Raji (cell line): ENCODE measurements around the gene MSI2.

Source experiments
- POLR2A ChIP-seq: IDR thresholded peaks from 2 replicates; pipeline ENCODE4 v1.6.1; 2011; ENCODE audit warnings: low read depth, low read length, control low read depth; ENCODE audit not compliant: insufficient read depth

Gene MSI2

DNA sequence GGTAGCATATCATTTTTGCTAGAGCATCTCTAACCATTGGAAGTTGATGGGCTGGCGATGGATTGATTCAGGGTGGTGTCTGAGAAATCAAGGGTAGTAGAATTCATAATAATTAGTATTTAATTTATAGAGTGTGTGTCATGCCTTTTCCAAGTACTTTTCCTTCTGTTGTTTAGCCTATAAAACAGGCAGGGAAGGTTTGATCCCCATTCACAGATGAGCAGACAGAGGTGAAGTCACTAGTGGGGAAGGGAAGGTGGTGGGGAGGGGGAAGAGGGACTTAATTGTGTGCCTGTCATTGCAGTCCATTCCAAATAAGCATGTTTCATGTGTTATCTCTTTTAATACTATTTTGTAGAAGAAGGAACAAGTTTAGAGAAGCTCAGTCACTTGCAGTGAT is 131.3 kb downstream of the MSI2 start:
- TF ChIP-seq POLR2A: no peak

DNA sequence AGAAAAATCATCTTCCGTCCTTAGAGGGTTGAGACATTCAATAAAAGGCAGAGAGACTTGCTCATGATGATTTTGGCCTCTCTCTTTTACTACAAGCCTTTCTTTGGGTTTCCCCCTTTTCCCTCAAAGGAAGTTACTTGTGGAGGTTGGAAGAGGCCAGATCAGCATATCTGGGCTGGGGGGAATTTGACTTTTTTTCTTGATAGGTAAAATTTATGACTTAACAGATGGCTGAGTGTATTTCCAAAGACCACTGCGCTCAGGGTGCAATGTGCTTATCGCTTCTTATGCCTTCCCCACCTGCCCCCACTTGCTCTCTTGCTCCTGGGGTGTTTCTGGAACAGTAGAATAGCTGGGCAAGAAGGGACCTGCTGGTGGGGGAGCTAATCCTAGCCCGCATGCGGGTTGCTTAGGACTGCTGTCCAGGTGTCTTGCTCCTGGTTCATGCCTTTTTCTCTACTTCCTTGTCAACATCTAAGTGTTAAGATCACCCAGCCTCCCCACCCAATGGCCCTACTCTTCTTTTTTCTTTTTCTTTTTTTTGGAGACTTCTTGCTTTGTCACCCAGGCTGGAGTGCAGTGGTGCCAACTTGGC is 131.9 kb downstream of the MSI2 start:
- TF ChIP-seq POLR2A: no peak

DNA sequence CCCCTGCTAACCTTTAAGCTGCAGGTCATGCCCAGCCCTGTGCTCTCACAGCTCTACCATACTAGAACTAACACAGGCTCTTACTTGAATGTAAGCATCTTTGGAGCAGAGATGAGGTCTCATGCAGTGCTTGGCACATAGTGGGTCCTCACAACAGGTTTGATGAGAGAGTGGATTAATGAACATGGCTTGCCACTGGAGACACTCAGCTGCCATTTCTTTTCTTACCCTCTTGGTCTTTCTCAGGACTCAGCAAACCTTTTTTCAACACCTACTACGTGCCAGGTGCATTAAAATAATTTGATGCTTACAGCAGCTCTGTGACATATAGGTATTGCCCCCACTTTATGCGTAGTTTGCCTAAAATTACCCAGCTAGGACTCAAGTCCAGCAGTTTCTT is 133.2 kb downstream of the MSI2 start:
- TF ChIP-seq POLR2A: no peak

DNA sequence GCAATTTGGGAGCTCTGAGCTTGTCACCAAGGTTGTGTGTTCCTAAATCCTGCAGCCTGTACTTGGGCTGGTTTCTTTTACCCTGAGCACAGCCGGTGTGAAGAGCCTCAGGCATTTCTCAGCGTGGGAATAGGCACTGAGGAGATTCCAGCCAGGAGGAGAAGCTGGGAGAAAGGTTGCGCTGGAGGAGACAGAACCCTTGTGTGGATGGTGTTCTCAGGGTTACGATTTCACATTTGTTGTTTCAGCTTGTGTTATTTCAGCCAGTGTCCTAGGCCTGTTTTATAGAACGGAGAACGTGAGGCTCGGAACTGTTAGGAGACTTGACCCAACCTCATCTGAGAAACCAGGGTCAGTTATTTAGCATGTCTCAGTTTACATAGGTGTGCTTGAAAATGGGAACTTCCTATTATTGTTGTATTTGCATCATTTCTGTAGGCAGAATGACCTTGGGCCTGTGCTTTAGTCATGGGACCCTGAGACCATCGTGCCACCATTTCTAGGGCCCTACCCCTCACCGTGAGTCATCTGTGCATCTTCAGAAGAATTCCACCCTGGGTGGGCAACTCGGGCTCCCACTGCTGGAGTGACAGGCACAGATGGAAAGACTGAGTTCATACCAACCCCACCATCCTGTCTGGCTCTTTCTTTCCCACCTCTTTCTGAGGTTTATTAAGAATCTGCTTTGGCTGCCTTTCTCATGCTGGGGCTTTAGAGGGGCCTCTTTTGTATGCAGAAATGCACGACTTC is 134.9 kb downstream of the MSI2 start:
- TF ChIP-seq POLR2A: no peak

DNA sequence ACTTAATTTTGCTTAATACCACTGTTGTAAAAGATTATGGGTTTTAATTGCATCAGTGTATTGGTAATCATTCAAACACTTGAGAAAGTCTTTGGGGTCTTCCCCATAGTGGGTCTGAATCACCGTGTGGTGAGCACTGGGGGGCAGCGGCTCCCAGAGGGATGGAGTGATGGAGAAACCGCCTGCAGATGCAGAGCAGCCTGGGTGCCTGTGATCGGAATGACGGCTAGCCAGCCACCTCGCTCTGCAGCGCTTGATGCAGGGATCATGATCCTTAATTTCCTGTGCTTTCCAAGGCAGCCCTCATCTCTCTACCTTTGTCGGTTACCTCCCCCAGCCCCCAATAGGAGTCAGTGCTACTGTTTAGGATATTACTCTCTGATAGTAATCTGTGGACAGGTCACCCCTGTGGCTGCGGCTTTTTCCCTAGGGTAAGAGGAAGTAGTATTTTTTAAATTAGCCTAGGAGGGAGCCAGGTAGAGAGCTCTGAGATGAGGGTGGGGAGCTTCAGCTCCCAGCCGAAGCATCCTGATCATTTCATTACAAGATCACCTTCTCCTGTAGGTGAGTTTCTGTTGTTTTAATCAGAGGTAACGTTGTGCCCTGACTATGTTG is 135.6 kb downstream of the MSI2 start:
- TF ChIP-seq POLR2A: no peak

DNA sequence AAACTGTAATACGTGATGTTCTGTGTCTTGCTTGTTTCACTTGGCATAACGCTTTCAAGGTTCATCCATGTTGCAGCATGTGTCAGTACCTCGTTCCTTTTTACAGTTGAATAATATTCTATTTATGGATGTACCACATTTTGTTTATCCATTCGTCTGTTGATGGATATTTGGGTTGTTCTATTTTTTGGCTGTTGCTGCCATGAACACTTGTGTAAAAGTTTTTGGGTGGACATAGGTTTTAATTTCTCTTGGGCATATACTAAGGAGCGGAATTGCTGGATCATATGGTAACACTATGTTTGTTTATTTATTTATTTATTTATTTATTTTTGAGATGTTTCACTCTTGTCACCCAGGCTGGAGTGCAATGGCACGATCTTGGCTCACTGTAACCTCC is 137.0 kb downstream of the MSI2 start:
- TF ChIP-seq POLR2A: no peak

DNA sequence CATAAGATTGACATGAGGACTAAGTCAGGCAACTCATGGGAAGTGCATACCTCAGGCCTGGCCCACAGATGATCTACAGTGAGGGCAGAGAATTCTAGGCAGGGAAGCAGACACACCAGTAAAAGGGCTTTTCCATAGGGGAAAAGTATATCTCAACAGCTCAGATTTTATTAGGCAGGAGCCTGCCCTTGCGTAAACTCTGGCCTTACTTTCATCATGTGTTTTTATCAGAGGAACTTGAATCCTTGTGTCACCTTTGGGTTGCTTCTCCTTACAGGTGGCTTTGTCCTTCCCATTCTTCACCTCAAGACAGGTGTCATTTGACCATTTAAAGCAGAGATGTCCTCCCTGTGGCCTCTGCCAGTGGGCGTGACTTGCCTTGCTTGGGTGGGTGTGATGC is 138.1 kb downstream of the MSI2 start:
- TF ChIP-seq POLR2A: no peak

DNA sequence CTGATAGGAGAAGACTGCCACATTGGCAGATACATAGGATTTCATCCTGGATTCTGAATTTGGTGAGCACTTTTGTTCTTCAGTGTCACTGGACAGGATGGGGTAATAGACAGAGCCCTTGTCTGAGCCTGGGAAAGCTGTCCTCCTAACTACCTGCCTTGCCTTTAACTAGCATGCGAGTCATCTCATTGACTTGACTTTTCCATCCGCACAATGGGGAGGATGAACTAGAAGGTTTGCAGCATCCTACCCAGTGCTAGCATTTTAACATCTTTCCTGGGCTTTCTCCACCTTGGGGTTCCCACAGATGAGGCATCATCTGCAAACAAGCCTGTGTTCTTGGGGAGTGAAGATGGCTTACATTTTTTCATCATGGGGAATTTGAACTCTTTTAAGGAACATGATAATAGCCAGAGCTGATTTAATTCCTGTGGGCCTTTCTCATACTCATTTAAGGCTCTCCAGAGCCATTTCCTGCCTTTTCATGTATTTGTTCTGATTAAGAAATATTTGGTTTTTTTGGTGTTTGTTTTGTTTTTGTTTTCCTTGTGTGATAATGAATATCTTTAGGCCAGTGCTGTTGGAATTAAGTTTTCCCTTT is 139.5 kb downstream of the MSI2 start:
- TF ChIP-seq POLR2A: no peak

DNA sequence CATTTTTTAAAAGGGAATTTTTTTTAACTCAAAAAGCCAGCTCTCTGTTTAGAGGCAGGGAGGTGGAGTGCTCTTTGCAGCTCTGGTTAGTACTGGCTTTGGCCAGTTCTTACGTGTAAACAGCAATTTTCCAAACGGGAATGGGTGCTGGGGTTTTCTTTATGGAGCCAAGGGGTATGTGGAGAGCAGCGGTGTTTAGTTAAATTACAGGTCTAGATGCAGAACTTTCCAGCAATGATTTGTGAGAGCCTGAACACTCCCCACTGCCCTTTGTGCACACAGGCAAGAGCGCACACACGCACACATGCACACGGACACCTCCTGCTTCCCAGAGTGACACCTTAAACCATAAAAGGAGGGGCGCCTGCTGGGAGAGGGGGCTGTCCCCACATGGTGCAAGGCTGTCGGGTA is 140.2 kb downstream of the MSI2 start:
- TF ChIP-seq POLR2A: no peak

DNA sequence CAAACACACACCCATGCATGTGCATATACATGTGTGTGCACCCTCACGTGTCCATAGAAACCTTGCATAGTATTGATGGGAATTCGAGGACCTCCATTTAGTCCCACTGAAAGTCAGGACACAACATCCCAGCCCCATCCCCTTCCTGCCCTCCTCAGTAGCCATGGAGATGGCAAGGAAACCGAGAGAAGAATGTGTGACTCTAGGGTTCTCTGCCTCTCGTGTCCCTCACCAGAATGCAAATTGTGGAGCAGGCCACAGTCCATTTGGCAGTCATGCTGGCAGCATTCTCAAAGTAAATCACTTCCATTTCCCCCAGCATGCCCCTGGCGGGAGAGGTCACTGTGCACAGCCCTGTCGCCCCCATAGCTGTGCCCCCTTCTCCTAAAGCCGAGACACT is 141.1 kb downstream of the MSI2 start:
- TF ChIP-seq POLR2A: no peak

DNA sequence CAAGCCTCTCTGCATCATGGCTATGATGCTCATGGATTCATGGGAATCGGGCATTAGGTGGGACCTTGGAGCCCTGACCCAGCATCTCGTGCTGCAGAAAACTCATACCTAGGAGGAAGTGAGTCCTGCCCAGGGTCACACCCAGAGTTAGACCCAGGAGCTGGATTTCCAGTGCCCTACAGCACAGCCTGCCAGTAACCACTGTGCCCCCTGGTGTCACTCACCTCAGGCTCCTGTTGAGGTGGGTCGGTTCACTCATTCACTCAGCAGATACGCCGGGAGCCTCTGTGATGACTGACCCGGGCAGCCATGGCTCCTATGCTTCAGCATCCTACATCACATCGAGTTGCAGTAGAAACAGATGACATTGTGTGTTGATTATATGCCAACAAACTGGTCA is 143.4 kb downstream of the MSI2 start:
- TF ChIP-seq POLR2A: no peak

DNA sequence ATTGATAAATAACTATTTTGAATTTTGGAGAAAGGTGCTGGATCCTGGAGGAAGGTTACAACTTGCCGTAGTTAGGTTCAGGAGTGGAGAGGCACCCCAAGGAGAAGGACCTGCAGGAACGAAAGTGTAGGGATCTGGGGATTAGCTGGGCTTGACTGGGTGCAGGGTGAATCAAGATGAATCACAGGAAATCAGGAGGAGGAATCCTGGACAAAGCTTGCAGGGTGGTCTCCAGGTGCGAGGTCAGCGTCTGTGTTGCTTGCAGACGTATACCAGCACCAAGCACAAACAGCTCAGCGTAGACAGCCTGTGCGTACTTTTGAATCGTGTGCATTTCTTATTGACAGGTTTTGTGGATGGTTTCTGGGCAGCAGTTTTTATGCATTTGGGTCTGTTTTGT is 144.3 kb downstream of the MSI2 start:
- no peak for TF ChIP-seq POLR2A

DNA sequence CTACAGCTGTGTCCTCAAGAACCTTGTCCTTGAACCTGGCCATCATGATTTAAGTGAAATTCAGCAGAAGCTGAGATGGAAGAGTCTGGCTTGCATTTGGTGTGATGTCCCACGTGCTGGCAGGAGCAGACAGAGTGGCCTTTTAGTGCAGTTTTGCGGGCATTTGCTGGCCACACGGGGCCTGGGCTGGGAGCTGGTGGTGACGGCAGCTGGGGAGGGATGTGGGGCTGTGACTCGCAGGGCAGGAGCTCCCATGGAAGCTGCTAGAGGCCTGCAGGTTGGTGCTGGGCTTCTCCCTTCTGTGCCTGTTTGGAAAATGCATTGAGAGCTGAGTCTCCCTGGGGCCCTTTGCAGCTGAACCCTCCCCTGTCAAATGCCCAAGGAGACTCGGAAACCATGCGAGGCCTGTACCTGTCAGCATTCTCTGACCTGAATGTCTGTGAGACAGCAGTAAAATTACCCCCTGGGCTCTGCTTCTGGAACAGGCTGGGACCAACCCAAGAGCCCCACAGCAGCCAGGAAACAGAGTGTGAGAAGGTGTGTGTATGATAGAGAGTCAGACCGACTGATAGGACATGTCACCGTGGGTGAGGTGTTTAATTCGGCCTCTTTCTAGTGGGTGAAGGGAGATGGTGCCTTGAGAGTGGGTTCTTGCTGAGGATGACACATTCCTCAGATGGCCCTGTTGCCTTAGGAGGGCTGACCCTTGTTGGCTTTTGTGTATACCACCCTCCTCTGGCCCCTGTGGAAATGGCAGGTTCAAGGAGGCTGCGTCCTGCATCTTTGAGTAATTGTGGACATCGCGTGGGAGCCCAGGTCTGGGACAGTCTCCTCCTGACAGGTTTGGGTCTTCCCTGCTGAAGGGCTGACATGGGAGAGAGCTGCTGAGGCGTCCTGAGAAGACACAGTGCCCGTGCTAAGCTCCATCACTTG is 145.5 kb downstream of the MSI2 start:
- no peak for TF ChIP-seq POLR2A

DNA sequence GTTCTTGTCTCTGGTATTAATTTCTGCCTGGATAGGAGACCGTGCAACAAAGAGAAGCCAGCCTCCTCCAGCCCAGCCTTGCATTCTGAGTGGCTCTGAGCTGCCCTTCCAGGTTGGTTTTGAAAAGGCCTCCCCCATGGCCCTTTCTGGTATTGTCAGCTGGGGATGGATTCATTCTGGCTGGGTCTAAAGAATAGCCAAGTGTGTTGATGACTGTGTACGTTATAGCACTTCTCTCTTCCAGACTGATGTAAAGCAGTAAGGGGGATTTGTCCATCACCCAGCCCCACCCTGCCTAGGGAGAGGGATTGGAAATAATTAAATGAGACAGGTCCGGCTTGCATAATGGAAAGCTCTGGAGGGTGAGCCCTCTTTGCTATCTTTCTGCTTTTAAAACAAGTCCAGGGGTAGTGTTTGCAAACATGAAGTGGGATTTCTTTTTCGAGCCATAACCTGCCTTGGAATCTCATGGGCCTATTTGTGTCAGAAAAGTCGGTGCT is 146.4 kb downstream of the MSI2 start:
- no peak for TF ChIP-seq POLR2A

DNA sequence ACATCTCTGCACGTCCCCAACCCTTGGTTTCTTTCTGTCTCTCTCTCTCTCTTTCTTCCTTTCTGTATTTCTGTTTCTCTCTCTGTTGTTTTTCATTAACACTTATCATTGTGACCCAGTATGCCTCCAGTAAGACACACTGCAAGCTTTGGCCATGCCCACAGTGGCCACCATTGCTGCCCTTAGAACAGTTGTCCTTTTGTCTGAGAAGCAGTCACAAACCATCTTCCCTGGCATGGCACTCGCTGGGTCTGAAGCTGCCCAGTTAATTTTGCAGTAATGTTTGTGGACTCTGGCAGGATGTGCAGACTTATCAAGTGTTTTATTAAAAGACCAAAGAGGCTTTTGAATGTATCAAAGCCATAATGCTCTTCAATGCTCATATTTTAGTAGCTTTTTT is 146.9 kb downstream of the MSI2 start:
- no peak for TF ChIP-seq POLR2A

DNA sequence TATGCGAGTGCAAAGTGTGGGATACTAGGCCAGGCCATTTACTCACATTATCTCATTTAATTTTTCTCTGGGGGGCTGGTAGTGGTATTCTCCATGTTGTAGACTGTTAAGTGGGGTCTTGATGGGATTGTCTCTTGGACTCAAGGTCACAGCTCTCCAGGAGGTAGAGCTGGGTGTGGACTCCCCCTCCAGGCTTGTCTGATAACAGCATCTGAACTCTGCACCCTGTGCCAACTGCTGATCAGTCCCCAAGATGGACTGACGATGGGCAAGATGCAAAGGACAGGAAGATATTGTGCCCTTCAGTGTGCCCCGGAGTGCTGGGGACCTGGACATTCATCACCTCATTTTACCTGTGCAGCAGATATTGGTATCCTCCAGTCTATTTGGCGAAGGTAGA is 147.8 kb downstream of the MSI2 start:
- no peak for TF ChIP-seq POLR2A
